ENCODE results near the gene GAGE1.
"Not testable (repeated sequence)": the region's sequence is repeated elsewhere in the genome, so short reads cannot be mapped to it uniquely, and the experiment has no call there.

- not testable (repeated sequence) for TF ChIP-seq CTCF, POLR2A (IDR thresholded peaks at IDR 0.05)
Measured at GRCh38 chrX:49569152-49569551, 29.7 kb upstream of the GAGE1 start.

All from thyroid gland (tissue), 4 donors.